ENCODE measurements around the gene CDIP1.

Gene CDIP1

DNA sequence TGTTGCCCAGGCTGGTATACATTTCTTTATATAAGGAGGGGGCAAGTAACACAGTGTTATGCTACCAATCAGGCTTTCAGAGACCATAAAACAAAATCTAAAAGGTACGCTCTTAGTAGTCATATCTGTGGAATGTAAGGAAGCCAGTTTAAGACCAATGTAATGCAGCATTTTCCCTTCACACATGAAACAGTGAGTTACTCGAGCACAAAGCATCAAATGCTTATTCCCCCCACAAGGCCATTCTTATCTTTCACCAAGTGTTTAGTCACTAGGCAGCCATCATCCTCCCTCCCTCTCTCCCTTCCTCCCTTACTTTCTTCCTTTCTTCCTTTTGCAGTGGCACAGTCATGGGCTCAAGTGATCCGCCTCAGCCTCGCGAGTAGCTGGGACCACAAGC, 49.5 kb downstream of the CDIP1 start:
- TF ChIP-seq, protein P1, sequence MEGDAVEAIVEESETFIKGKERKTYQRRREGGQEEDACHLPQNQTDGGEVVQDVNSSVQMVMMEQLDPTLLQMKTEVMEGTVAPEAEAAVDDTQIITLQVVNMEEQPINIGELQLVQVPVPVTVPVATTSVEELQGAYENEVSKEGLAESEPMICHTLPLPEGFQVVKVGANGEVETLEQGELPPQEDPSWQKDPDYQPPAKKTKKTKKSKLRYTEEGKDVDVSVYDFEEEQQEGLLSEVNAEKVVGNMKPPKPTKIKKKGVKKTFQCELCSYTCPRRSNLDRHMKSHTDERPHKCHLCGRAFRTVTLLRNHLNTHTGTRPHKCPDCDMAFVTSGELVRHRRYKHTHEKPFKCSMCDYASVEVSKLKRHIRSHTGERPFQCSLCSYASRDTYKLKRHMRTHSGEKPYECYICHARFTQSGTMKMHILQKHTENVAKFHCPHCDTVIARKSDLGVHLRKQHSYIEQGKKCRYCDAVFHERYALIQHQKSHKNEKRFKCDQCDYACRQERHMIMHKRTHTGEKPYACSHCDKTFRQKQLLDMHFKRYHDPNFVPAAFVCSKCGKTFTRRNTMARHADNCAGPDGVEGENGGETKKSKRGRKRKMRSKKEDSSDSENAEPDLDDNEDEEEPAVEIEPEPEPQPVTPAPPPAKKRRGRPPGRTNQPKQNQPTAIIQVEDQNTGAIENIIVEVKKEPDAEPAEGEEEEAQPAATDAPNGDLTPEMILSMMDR (IDR thresholded peaks at IDR 0.05) = no peak
- no peaks in the 10 kb centered on the region for H3K36me3 Mint-ChIP-seq (ENCODE audit: low read depth)
- no peaks in the 10 kb centered on the region for H3K4me1 Mint-ChIP-seq
- H3K9me3 Mint-ChIP-seq = no peaks in the 10 kb centered on the region
- DNase-seq = no peak
- H3K27me3 Mint-ChIP-seq (ENCODE audit: low read depth, poor library complexity) = peaks cover 5% of the 10 kb centered on the region
- peak overlapping the region; percentile 94 for H3K27ac Mint-ChIP-seq
- H3K4me3 Mint-ChIP-seq = no peak overlapping the region

DNA sequence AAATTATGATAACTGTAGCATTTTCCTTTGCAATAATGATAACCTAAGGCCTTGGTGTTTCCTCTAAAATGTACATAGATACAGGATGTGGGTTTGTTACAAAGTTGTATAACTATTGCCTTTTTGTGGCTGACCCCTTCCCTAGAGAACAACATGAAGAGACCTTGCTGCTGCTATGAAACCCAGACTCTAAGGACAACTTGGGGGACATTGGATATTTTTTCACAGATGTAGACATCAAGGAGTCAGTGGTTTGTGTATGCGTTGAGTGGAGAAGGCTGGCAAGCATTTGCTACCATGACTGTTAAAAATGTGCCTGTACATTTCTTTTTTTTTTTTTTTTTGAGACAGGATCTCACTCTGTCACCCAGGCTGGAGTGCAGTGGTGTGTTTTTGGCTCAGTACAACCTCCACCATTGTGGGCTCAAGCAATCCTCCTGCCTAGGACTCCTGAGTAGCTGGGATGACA, 50.0 kb downstream of the CDIP1 start:
- peaks cover 3% of the 10 kb centered on the region for H3K27me3 Mint-ChIP-seq (ENCODE audit: low read depth, poor library complexity)
- no peaks in the 10 kb centered on the region for H3K9me3 Mint-ChIP-seq
- no peak overlapping the region for H3K27ac Mint-ChIP-seq
- H3K4me1 Mint-ChIP-seq = no peaks in the 10 kb centered on the region
- no peaks in the 10 kb centered on the region for H3K36me3 Mint-ChIP-seq (ENCODE audit: low read depth)
- no peak overlapping the region for H3K4me3 Mint-ChIP-seq
- no peak for DNase-seq
- TF ChIP-seq, protein P1 (IDR thresholded peaks at IDR 0.05) = no peak

DNA sequence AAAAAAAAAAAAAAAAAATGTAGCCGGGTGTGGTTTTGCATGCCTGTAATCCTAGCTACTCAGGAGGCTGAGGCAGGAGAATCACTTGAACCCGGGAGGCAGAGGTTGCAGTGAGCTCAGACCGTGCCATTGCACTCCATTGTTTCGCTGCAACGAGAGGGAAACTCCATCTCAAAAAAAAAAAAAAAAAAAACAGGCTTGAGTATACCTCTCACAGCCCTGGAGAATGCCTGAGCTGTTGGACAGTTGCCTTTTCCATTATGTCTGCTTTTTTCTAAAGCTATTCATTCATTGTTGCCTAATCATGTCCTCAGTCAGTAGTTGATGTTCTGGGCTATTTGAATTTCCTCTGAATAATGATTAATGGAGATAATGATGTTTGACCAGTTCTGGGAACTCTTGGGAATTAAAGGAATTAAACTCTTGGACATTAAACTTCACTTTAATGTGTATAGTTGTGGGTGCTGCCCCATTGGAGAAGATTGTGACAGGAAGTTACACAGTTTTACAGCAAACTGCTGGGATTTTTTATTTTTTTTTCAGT, 50.5 kb downstream of the CDIP1 start:
- H3K27ac Mint-ChIP-seq = no peak overlapping the region
- H3K4me3 Mint-ChIP-seq = no peak overlapping the region
- no peaks in the 10 kb centered on the region for H3K9me3 Mint-ChIP-seq
- peaks cover 3% of the 10 kb centered on the region for H3K27me3 Mint-ChIP-seq (ENCODE audit: low read depth, poor library complexity)
- no peak for DNase-seq
- TF ChIP-seq, protein P1 (IDR thresholded peaks at IDR 0.05) = no peak
- H3K36me3 Mint-ChIP-seq (ENCODE audit: low read depth) = no peaks in the 10 kb centered on the region
- peaks cover 3% of the 10 kb centered on the region for H3K4me1 Mint-ChIP-seq

DNA sequence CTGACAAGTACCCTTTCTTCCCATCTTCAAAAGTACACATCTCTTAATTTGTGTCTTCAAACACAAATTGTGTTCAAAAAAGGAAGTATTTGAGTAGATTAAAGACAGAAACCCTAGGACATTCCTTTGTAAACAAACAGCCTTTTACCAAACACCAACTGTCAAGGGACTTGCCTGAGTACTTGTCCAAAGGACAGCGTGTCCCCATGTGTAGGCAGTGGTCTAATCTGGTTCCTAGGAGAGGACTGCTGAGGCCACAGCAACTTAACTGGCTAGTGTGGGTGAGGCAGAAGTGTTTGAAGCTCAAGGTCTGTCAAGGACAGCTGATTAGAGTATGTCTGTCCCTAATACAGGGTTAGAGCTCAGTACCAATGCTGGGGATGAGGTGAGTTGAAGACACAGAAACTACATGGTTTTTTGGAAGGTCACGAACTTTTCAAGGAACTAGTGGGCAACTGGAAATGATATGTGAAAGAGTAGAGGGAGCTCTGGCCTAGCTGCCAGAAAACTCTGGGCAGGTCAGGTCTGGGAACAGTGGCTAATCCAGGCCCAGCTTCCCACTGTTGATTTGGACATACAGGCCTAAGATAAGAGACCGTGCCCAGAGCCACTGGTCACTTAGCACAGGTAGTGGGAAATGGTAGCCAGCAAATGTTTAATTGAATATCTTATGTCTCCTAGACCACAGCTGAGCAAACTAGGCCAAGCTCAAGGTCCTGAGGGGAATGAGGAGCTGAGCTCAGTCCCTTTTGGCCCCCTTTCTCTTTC, 52.3 kb downstream of the CDIP1 start:
- Mint-ChIP-seq H3K27me3 (ENCODE audit: low read depth, poor library complexity) (peaks cover 3% of the 10 kb centered on the region), H3K9me3 (no peaks in the 10 kb centered on the region), H3K36me3 (ENCODE audit: low read depth) (no peaks in the 10 kb centered on the region), H3K4me1 (peaks cover 16% of the 10 kb centered on the region), H3K4me3 (no peak overlapping the region), H3K27ac (peak overlapping the region; percentile 38)
- DNase-seq = no peak
- TF ChIP-seq, protein P1 (IDR thresholded peaks at IDR 0.05) = no peak

DNA sequence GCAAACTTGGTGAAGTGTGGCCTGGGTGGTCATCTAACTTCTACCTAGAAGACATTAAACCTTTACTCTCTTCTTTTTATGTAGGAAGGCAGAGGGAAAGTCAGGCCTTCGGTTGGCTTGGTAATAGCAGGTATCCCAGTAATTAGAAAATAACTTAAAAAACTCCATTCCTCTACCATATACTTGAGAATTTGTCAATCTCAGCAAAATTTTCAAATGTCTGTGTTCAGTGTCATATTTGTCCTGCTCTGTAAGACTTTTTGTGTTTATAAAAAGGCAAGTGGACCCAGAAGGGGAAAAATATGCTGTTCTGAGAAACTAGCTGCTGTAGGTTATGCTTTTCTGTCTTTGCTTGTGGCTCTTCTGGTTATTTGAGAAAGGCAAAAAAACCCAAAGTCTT, 56.6 kb downstream of the CDIP1 start:
- H3K27ac Mint-ChIP-seq = no peak overlapping the region
- H3K4me1 Mint-ChIP-seq = peaks cover 21% of the 10 kb centered on the region
- no peak for DNase-seq
- no peaks in the 10 kb centered on the region for H3K9me3 Mint-ChIP-seq
- peaks cover 10% of the 10 kb centered on the region for H3K27me3 Mint-ChIP-seq (ENCODE audit: low read depth, poor library complexity)
- H3K36me3 Mint-ChIP-seq (ENCODE audit: low read depth) = no peaks in the 10 kb centered on the region
- TF ChIP-seq, protein P1 (IDR thresholded peaks at IDR 0.05) = no peak
- H3K4me3 Mint-ChIP-seq = no peak overlapping the region

DNA sequence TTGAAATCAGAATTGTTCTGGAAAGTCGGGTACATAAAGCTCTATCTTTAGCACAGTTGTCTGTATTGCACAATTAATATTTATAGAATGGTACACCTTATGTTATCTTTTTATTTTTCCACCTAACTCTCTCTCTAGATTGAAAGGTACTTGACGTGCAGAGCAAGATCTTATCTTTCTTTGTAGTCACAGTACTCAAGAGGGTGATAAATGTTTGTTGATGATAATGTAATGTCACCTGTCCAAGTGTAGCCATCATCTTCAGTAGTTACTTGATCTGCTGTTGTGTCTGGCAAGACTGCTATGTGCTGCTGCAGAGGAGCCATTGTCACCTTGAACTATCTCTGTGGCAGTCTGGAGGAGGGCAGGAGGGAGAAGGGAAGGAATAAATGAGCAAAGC, 57.0 kb downstream of the CDIP1 start:
- H3K4me1 Mint-ChIP-seq = peaks cover 21% of the 10 kb centered on the region
- H3K9me3 Mint-ChIP-seq = no peaks in the 10 kb centered on the region
- H3K4me3 Mint-ChIP-seq = no peak overlapping the region
- TF ChIP-seq, protein P1 (IDR thresholded peaks at IDR 0.05) = no peak
- H3K27ac Mint-ChIP-seq = no peak overlapping the region
- no peaks in the 10 kb centered on the region for H3K36me3 Mint-ChIP-seq (ENCODE audit: low read depth)
- no peak for DNase-seq
- H3K27me3 Mint-ChIP-seq (ENCODE audit: low read depth, poor library complexity) = peaks cover 12% of the 10 kb centered on the region

All from nephron progenitor cell (in vitro differentiated cells).